Measurements from ENCODE around the gene PSEN1. TPM values are rescaled to one million over a fixed set of nuclear protein-coding genes. Genes with fewer than 3 reads are reported as not detected.

PSEN1 gene
- 34.4 and 47.3 TPM in 2 replicates for total RNA-seq

GRCh38 chr14:73136387-73137225 lies at the start of gene PSEN1:
Gene PSEN1, plus strand, starts transcription at chr14:73136507. Its CDS starts 11,513 bp downstream, at chr14:73148020.

GRCh38 chr14:73237219-73237785 lies 101.0 kb downstream of the PSEN1 start, which contains the start of gene PAPLN:
Gene PAPLN, plus strand, starts transcription at chr14:73237506. Its CDS starts 2,273 bp downstream, at chr14:73239779.

Other genes with a start within 250 kb of the PSEN1 start
- 1.2 and 4.5 TPM in 2 replicates for gene DPF3, start 242.4 kb upstream of the PSEN1 start, total RNA-seq
- gene DCAF4, start 210.0 kb upstream of the PSEN1 start, total RNA-seq, result 8.8 and 26.1 TPM in 2 replicates
- gene ZFYVE1, start 109.4 kb upstream of the PSEN1 start, total RNA-seq, result 12.3 and 26.7 TPM in 2 replicates
- 11.5 and 22.8 TPM in 2 replicates for gene RBM25, start 78.0 kb upstream of the PSEN1 start, total RNA-seq
- 5.7 and 8.0 TPM in 2 replicates for gene PAPLN, start 101.0 kb downstream of the PSEN1 start, total RNA-seq